H1 (cell line): ENCODE measurements around the gene TCTN3. TPM values are rescaled to one million over a fixed set of nuclear protein-coding genes. Genes with fewer than 3 reads are reported as not detected.

Experiments used
- CTCF ChIA-PET: fragments of 300-600 bp; sonication (Branson Sonifier 250); formaldehyde crosslinking; loops from one replicate; lab custom pipeline; 2021; ENCODE audit not compliant: partially characterized antibody; lab: Charles Lee
- POLR2A ChIA-PET: fragments of 300-600 bp; sonication (Branson Sonifier 250); formaldehyde crosslinking; loops from one replicate; lab custom pipeline; 2021; ENCODE audit warnings: inconsistent platforms; ENCODE audit not compliant: partially characterized antibody; lab: Charles Lee
- DNase-seq, 2 experiments: peaks; one replicate each; pipeline versions ENCODE4 v3.0.0 to v3.0.0-alpha.2; 2010 to 2022; ENCODE audit warnings: low spot score in 2 of 2, low read depth in 1 of 2, mixed read lengths in 1 of 2
- FAIRE-seq: peaks from 2 replicates; lab custom pipeline; 2011; peaks lifted over from hg19 to GRCh38; lab: Jason Lieb, UNC
- H2AFZ ChIP-seq: 2 replicates; pipeline ENCODE4 v1.8.1; 2012; ENCODE audit warnings: low read length, inconsistent platforms
- H2AK5ac ChIP-seq: 2 replicates; pipeline ENCODE4 v1.6.1; 2013; ENCODE audit warnings: low read depth, low read length
- H2BK120ac ChIP-seq: replicated peaks from 2 replicates; pipeline ENCODE3; 2013; ENCODE audit warnings: low read depth, low read length, inconsistent platforms
- H2BK12ac ChIP-seq: 2 replicates; pipeline ENCODE4 v1.6.1; 2013; ENCODE audit warnings: low read depth, low read length
- H2BK15ac ChIP-seq: 2 replicates; pipeline ENCODE4 v1.6.1; 2013; ENCODE audit warnings: low read length
- H2BK20ac ChIP-seq: 2 replicates; pipeline ENCODE4 v1.6.1; 2013; ENCODE audit warnings: low read length
- H2BK5ac ChIP-seq: 2 replicates; pipeline ENCODE4 v1.6.1; 2013; ENCODE audit warnings: low read depth, low read length
- H3K14ac ChIP-seq: 2 replicates; pipeline ENCODE4 v1.6.1; 2013; ENCODE audit warnings: inconsistent platforms; ENCODE audit not compliant: insufficient read length
- H3K18ac ChIP-seq: 2 replicates; pipeline ENCODE4 v1.6.1; 2013; ENCODE audit warnings: low read length; ENCODE audit errors: extremely low read depth
- H3K23ac ChIP-seq: 2 replicates; pipeline ENCODE4 v1.6.1; 2013; ENCODE audit warnings: inconsistent platforms; ENCODE audit not compliant: insufficient read length
- H3K23me2 ChIP-seq: 2 replicates; pipeline ENCODE4 v1.6.1; 2013; ENCODE audit warnings: low read depth, low read length
- H3K27ac ChIP-seq: 2 replicates; pipeline ENCODE4 v1.6.1; 2011; ENCODE audit warnings: low read depth, low read length, inconsistent platforms
- H3K27me3 ChIP-seq, 4 experiments: replicated peaks in 1 of 4; 1 replicate in 1 of 4; 2 replicates in 3 of 4; pipeline versions ENCODE4 v1.6.1 to v1.8.1; 2011 to 2013; ENCODE audit warnings: low read length in 3 of 4, mild to moderate bottlenecking in 3 of 4, inconsistent platforms in 2 of 4, mixed read lengths in 2 of 4, moderate library complexity in 1 of 4; ENCODE audit not compliant: control insufficient read depth in 3 of 4, insufficient read depth in 3 of 4; ENCODE audit errors: extremely low read depth in 1 of 4
- H3K36me3 ChIP-seq, 4 experiments: 2 replicates each; pipeline versions ENCODE4 v1.6.1 to v1.8.1; 2011 to 2013; ENCODE audit warnings: mild to moderate bottlenecking in 4 of 4, low read length in 3 of 4, moderate library complexity in 2 of 4, control low read depth in 1 of 4, inconsistent platforms in 1 of 4; ENCODE audit not compliant: insufficient read depth in 4 of 4, control insufficient read depth in 2 of 4
- H3K4ac ChIP-seq: replicated peaks from 2 replicates; pipeline ENCODE3; 2013; ENCODE audit warnings: low read length, low read depth, mixed read lengths, inconsistent platforms; ENCODE audit not compliant: insufficient read length
- H3K4me1 ChIP-seq, 4 experiments: replicated peaks in 1 of 4; 1 replicate in 1 of 4; 2 replicates in 3 of 4; pipeline versions ENCODE4 v1.6.1 to v1.8.1; 2011 to 2013; ENCODE audit warnings: low read length in 3 of 4, inconsistent platforms in 2 of 4, mixed read lengths in 1 of 4; ENCODE audit not compliant: insufficient read depth in 4 of 4, control insufficient read depth in 3 of 4
- H3K4me2 ChIP-seq, 2 experiments: 2 replicates each; pipeline versions ENCODE4 v1.6.1 to v1.8.1; 2011 to 2013; ENCODE audit warnings: low read depth in 2 of 2, low read length in 2 of 2, control low read depth in 1 of 2, inconsistent platforms in 1 of 2, mild to moderate bottlenecking in 1 of 2; ENCODE audit not compliant: insufficient read depth in 1 of 2
- H3K4me3 ChIP-seq, 4 experiments: fragments of 200-600, 300-600 bp in 1 of 4; sonication (generic), shearing (Covaris generic), sonication (Bioruptor Twin) in 1 of 4; 2 replicates each; pipeline versions ENCODE4 v1.5.1 to v1.8.1; 2011 to 2016; ENCODE audit warnings: low read length in 4 of 4, low read depth in 3 of 4, control low read depth in 2 of 4, inconsistent platforms in 2 of 4, mild to moderate bottlenecking in 2 of 4, mixed read lengths in 1 of 4, moderate library complexity in 1 of 4; ENCODE audit not compliant: insufficient read depth in 2 of 4; ENCODE audit errors: extremely low read depth in 1 of 4
- H3K56ac ChIP-seq: replicated peaks from 2 replicates; pipeline ENCODE3; 2013; ENCODE audit warnings: low read depth, mild to moderate bottlenecking, mixed read lengths, low read length, inconsistent platforms; ENCODE audit not compliant: insufficient read length
- H3K79me1 ChIP-seq: 2 replicates; pipeline ENCODE4 v1.6.1; 2013; ENCODE audit warnings: low read depth, low read length, control low read depth
- H3K79me2 ChIP-seq, 2 experiments: 2 replicates each; pipeline versions ENCODE4 v1.6.1 to v1.8.1; 2012 to 2013; ENCODE audit warnings: low read length in 2 of 2, mild to moderate bottlenecking in 2 of 2, inconsistent platforms in 1 of 2; ENCODE audit not compliant: insufficient read depth in 2 of 2, control insufficient read depth in 1 of 2
- H3K9ac ChIP-seq, 4 experiments: replicated peaks in 1 of 4; 1 replicate in 1 of 4; 2 replicates in 3 of 4; pipeline versions ENCODE4 v1.6.1 to v1.8.1; 2011 to 2013; ENCODE audit warnings: low read depth in 3 of 4, low read length in 3 of 4, control low read depth in 2 of 4, mild to moderate bottlenecking in 2 of 4, moderate library complexity in 2 of 4, inconsistent platforms in 1 of 4; ENCODE audit errors: extremely low read depth in 1 of 4
- H3K9me3 ChIP-seq, 2 experiments: 2 replicates each; pipeline versions ENCODE4 v1.6.1 to v1.8.1; 2012 to 2013; ENCODE audit warnings: mild to moderate bottlenecking in 2 of 2, moderate library complexity in 2 of 2, control low read depth in 1 of 2, inconsistent platforms in 1 of 2, low read depth in 1 of 2, low read length in 1 of 2, mixed read lengths in 1 of 2; ENCODE audit not compliant: insufficient read depth in 2 of 2
- H4K20me1 ChIP-seq, 2 experiments: replicated peaks in 1 of 2; 2 replicates each; pipeline versions ENCODE3 to v1.8.1; 2011 to 2013; ENCODE audit warnings: inconsistent platforms in 2 of 2, low read length in 2 of 2, mild to moderate bottlenecking in 1 of 2; ENCODE audit not compliant: insufficient read depth in 2 of 2, control insufficient read depth in 1 of 2
- H4K5ac ChIP-seq: 2 replicates; pipeline ENCODE4 v1.6.1; 2013; ENCODE audit warnings: low read length, low read depth, mixed read lengths, inconsistent platforms; ENCODE audit not compliant: insufficient read length
- H4K8ac ChIP-seq: 2 replicates; pipeline ENCODE4 v1.8.0; 2013; ENCODE audit warnings: mild to moderate bottlenecking, moderate library complexity, low read length, inconsistent platforms; ENCODE audit not compliant: insufficient read depth; ENCODE audit errors: extremely low read depth
- H4K91ac ChIP-seq: replicated peaks from 2 replicates; pipeline ENCODE3; 2013; ENCODE audit warnings: low read length, mixed read lengths, inconsistent platforms; ENCODE audit not compliant: insufficient read length
- POLR2A ChIP-seq, 2 experiments: IDR thresholded peaks; 1 replicate in 1 of 2; 2 replicates in 1 of 2; pipeline ENCODE4 v1.6.1; 2011; ENCODE audit warnings: low read depth in 2 of 2, low read length in 2 of 2, mild to moderate bottlenecking in 2 of 2; ENCODE audit errors: control extremely low read depth in 1 of 2
- RBBP5 ChIP-seq: IDR thresholded peaks from 2 replicates; pipeline ENCODE4 v1.7.1; 2012; ENCODE audit warnings: low read depth, mild to moderate bottlenecking, inconsistent platforms, low read length, moderate library complexity, borderline replicate concordance
- TAF1 ChIP-seq: IDR thresholded peaks from 2 replicates; pipeline ENCODE4 v1.6.1; 2011; ENCODE audit warnings: mild to moderate bottlenecking, low read depth, low read length
- WGBS, 2 experiments: shearing (Covaris generic) in 1 of 2; methylation state at CpG; one replicate each; pipeline versions ENCODE4 v1.1.6 to v1.1.7; 2013 to 2015; ENCODE audit warnings: low lambda C conversion rate in 2 of 2, mixed read lengths in 2 of 2, inconsistent platforms in 1 of 2, low coverage in 1 of 2, missing lambda C conversion rate in 1 of 2; ENCODE audit not compliant: insufficient replicate concordance in 2 of 2, insufficient coverage in 1 of 2, insufficient read length in 1 of 2; ENCODE audit errors: extremely low coverage in 1 of 2, missing lambda C conversion rate in 1 of 2; 5-methylcytosine and 5-hydroxymethylcytosine counted together
- polyA plus RNA-seq, 7 experiments: library from polyadenylated mRNA; depleted of rRNA in 3 of 7; stranded (reverse) in 5 of 7; unstranded in 2 of 7; fragments of >200 nt in 5 of 7; fragments of 200-250 nt in 2 of 7; gene quantifications; 1 replicate in 5 of 7; 2 replicates in 1 of 7; 4 replicates in 1 of 7; pipeline versions ENCODE4 v1.2.1 to v1.2.3, GENCODE V29; 2011 to 2013; ENCODE audit warnings: missing spikeins in 2 of 7, mixed read lengths in 2 of 7
- total RNA-seq: library from RNA; stranded (reverse); fragmentation: NEBNext Ultra II Directional; extraction: Animal tissue kit (Norgen Biotek cat#: 25700); gene quantifications from 2 replicates; pipeline ENCODE4 v1.2.1, GENCODE V29; 2021

The TCTN3 gene
- total and polyA plus RNA-seq, 2 of the 8 experiments (the other 6 are each of a cell fraction or from before 2014, with no cell fraction given): 34.7 to 39.8 TPM

GRCh38 chr10:95644901-95645300 lies 48.8 kb downstream of the TCTN3 start:
- no peak overlapping the region for H2BK12ac ChIP-seq
- no peak overlapping the region for H2BK5ac ChIP-seq
- no peak overlapping the region for H3K9ac ChIP-seq
- no peak overlapping the region for H2BK120ac ChIP-seq
- FAIRE-seq: no peak
- CTCF ChIA-PET: interaction anchor here (0.6 to 1.1 kb wide), 2 partner anchors 9 to 49 kb away, joined by 3 read pairs; partner anchors contain the start of gene TCTN3
- no peak overlapping the region for H2BK20ac ChIP-seq
- H3K56ac ChIP-seq: no peak overlapping the region
- no peak overlapping the region for H2AFZ ChIP-seq
- H3K4me1 ChIP-seq: no peaks in the 10 kb centered on the region
- no peak overlapping the region for H3K14ac ChIP-seq
- H3K27me3 ChIP-seq: no peaks in the 10 kb centered on the region
- H4K20me1 ChIP-seq: peaks cover 0 to 11% of the 10 kb centered on the region in 2 experiments
- no peak overlapping the region for H3K4me2 ChIP-seq
- WGBS, 2 experiments: 84% methylated on average over 1 of the region's 1 CpG; no CpG with 5 or more reads in 1 of the 2 experiments
- no peak overlapping the region for H3K23ac ChIP-seq
- no peak overlapping the region for H3K4ac ChIP-seq
- no peak overlapping the region for H4K8ac ChIP-seq
- no peak overlapping the region for H3K18ac ChIP-seq
- H3K9me3 ChIP-seq: no peaks in the 10 kb centered on the region
- POLR2A ChIA-PET: interaction anchor here (1.1 to 1.7 kb wide), 3 partner anchors 9 to 262 kb away, joined by 3 to 5 read pairs (median 3); no protein-coding TSS in a partner anchor
- no peak overlapping the region for H3K4me3 ChIP-seq
- no peak overlapping the region for H2AK5ac ChIP-seq
- no peaks in the 10 kb centered on the region for H3K23me2 ChIP-seq
- H4K5ac ChIP-seq: no peak overlapping the region
- no peak overlapping the region for H3K27ac ChIP-seq
- no peak overlapping the region for H4K91ac ChIP-seq
- H3K36me3 ChIP-seq: peaks cover 4 to 36% (median 19%) of the 10 kb centered on the region in 4 experiments
- no peaks in the 10 kb centered on the region; the same call in 1 of the 2 replicates for H3K79me1 ChIP-seq
- H2BK15ac ChIP-seq: no peak overlapping the region
- no peak for DNase-seq
- peaks cover 0 to 16% of the 10 kb centered on the region in 2 experiments; a peak in 1 of 4 replicates for H3K79me2 ChIP-seq
- TF ChIP-seq RBBP5 (no peak), POLR2A (IDR thresholded peaks at IDR 0.05; ENCODE audit: control extremely low read depth in 1 of 2, low read depth in 2 of 2, low read length in 2 of 2) (no peak), TAF1 (no peak)
